Mesothelial cell of epicardium (in vitro differentiated cells): ENCODE data around the gene MTA1. TPM values are rescaled to one million over a fixed set of nuclear protein-coding genes. Genes with fewer than 3 reads are reported as not detected.

Experiments used
- DNase-seq, 2 experiments: peaks; one replicate each; pipeline ENCODE4 v3.0.0; 2021; ENCODE audit warnings: low spot score in 2 of 2; ENCODE audit not compliant: unreplicated experiment in 2 of 2
- H3K27ac Mint-ChIP-seq: 2 replicates; pipeline ENCODE4 v1.8.0; 2021; ENCODE audit warnings: mixed read lengths
- H3K27me3 Mint-ChIP-seq: 2 replicates; pipeline ENCODE4 v1.8.0; 2021; ENCODE audit warnings: low read depth, mixed read lengths
- H3K36me3 Mint-ChIP-seq: 2 replicates; pipeline ENCODE4 v1.8.0; 2021; ENCODE audit warnings: mixed read lengths
- H3K4me1 Mint-ChIP-seq: 2 replicates; pipeline ENCODE4 v1.8.0; 2021; ENCODE audit warnings: mixed read lengths
- H3K4me3 Mint-ChIP-seq: 2 replicates; pipeline ENCODE4 v1.8.0; 2021; ENCODE audit warnings: mild to moderate bottlenecking, moderate library complexity, mixed read lengths
- H3K9me3 Mint-ChIP-seq: 2 replicates; pipeline ENCODE4 v1.8.0; 2021; ENCODE audit warnings: mixed read lengths
- CTCF ChIP-seq: fragments of 200-600 bp; sonication (generic); IDR thresholded peaks from one replicate; pipeline ENCODE4 v1.5.0; 2021; ENCODE audit warnings: antibody characterized with exemption; ENCODE audit not compliant: unreplicated experiment
- total RNA-seq: library from RNA; stranded (reverse); gene quantifications from 3 replicates; pipeline ENCODE4 v1.2.1, GENCODE V29; 2021

MTA1 gene
- total RNA-seq, 1 donor from 2014 or later, result 259 TPM

- Mint-ChIP-seq H3K27me3 (peaks cover 53% of the 10 kb centered on the region), H3K4me1 (peaks cover 45% of the 10 kb centered on the region), H3K36me3 (no peaks in the 10 kb centered on the region), H3K27ac (peak overlapping the region; percentile 99), H3K9me3 (no peaks in the 10 kb centered on the region), H3K4me3 (peak overlapping the region; percentile 63)
- peak; percentile 97 for TF ChIP-seq CTCF
- peak; percentile 80 to 96 for DNase-seq
Measured at GRCh38 chr14:105480807-105481801, 61.5 kb downstream of the MTA1 start.

DNA sequence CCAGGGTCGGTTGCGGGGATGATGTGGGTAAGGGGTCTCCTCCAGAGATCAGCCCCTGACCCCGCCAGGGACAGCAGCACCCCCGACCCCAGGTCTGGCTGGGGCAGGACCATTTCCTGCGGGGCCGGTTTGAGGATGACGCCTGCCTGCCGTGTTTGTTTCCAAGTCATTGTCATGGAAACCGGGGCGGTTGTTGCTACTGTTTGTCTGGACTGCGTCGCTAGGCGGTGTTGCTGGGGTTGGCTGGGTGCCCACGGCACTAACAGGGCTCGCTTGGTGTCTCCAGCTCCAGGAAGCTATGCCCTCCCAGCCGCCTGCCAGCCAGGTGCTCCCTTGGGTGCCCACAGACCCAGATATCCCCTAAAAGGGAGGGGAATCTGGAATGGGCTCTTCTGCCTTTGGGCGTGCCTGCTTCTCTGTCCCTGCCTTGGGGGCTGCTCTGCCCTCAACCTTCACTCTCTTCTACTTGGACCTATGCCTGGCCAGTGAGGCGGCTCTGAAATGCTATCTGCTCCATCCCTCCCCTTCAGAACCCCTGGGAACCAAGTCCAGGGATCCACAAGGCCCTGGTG, 62.3 kb downstream of the MTA1 start:
- DNase-seq, result peak; percentile 87 to 92
- H3K27ac Mint-ChIP-seq, result peak overlapping the region; percentile 99
- no peaks in the 10 kb centered on the region for H3K9me3 Mint-ChIP-seq
- no peaks in the 10 kb centered on the region for H3K36me3 Mint-ChIP-seq
- peaks cover 55% of the 10 kb centered on the region for H3K27me3 Mint-ChIP-seq
- H3K4me3 Mint-ChIP-seq, result peak overlapping the region; percentile 63
- peaks cover 40% of the 10 kb centered on the region for H3K4me1 Mint-ChIP-seq
- no peak for TF ChIP-seq CTCF

DNA sequence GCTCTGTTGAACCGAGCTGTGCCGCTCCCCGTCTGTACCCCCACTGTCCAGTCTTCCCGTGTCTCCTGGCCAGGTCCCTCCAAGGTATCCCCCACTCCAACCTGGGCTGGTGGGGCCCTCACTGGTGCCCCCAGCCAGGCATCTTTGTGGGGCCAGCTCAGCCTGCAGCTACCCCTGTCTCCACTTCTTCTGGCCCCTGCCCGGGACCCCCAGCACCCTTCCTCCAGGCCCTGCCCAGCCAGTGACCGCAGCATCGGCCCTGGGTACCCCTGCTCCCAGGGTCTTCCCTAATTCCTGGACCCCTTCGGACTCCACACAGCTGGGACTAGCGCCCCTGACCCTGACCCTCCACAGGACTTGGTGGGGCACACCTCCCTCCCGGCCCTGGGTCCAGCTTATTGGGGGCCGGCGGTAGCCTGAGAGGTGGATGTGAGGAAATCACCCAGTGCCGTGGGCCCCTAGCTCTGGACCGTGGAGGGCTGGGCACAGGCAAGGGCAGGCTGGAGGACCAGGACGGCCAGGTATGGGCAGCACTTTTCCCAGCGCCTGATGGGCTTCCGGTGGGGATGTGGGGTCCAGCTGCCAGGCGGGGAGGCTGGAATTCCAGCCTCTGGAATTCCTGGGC, 63.0 kb downstream of the MTA1 start:
- no peak for TF ChIP-seq CTCF
- H3K36me3 Mint-ChIP-seq, result no peaks in the 10 kb centered on the region
- no peaks in the 10 kb centered on the region for H3K9me3 Mint-ChIP-seq
- no peak for DNase-seq
- peak overlapping the region; percentile 99 for H3K27ac Mint-ChIP-seq
- H3K4me1 Mint-ChIP-seq, result peaks cover 36% of the 10 kb centered on the region
- H3K27me3 Mint-ChIP-seq, result peaks cover 51% of the 10 kb centered on the region
- H3K4me3 Mint-ChIP-seq, result peak overlapping the region; percentile 63

DNA sequence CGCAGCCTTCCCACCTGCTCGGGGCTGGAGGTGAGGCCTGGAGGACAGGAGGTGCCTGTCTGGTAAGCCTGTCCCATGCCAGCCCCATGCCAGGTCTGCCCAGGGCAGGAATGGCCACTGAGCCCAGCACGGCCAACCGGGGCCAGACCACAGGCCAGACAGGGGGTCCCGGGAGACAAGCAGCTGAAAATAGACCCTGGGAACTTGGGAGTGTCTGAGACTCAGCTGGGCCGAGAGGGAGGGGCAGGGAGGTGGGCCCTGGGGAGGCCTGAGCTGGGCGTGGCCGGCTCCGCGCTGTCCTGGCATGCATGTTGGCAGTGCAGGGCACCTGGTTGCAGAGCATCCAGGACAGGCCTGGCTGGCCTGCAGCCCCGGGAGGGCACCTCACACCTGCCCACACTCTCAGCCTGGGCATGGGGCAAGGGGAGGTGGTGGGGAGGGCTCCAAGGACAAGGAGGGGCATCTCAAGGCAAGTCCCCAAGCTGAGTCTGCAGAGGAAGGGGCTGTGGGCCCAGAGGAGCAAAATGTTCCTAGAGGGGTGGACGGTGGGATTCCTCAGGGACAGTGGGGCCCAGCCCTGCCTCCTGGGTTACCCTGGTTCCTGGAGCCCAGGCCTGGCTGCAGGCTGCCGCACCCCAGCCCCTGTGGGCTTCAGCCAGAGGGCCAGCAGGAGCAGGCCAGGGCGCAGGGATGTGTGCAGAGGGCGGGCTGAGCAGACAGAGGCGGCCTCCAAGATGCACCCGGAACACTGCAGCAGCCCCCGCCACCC, 63.9 kb downstream of the MTA1 start:
- Mint-ChIP-seq H3K9me3 (no peaks in the 10 kb centered on the region), H3K4me1 (peaks cover 37% of the 10 kb centered on the region), H3K36me3 (no peaks in the 10 kb centered on the region), H3K27ac (peak overlapping the region; percentile 99), H3K4me3 (no peak overlapping the region), H3K27me3 (peaks cover 56% of the 10 kb centered on the region)
- no peak for TF ChIP-seq CTCF
- no peak for DNase-seq
